ENCODE results near the gene KLHL40. TPM values are rescaled to one million over a fixed set of nuclear protein-coding genes. Genes with fewer than 3 reads are reported as not detected.

The KLHL40 gene
- total and polyA plus RNA-seq, 5 donors from 2014 or later, result not detected

DNA sequence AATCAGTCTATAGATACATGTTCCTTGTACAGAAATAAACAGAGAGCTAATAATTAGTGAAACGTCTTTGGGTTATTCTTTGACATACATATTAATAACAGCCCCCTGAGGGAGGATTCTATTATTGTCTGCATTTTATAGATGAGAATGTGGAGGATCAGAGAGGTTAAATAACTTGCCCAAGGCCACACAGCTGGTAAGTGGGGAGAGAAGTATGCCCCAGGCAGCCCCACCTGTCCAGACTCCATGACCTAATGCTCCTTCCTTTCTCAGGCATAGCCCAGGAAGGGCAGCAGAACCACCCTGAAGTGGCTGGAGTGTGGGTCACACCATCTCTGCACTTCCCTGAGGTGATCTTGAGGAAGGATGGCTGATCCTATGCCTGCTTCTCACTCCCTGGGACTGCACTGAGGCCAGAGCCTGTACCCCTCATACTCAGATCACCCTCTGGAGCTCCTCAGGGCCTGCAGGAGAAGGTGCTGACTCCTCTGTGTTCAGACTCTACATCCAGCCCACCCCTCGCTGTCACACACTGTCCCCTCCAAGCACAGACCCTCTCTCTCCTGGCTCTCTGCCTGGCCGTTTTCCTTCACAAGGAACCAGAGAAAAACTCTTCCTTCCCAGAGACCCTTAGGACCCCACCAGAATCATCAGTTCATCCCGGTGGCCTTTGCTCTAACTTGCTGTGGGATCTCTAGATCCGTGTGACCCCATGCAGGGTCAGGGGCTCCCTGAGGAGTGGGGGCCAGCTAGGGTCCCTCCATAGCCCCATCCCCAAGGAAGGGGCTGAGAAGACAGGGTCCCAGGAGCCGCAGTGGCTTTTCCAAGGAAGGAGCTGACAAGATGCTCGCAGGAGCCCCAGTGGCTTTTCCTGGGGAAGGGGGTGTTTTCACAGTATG is 21.6 kb downstream of the KLHL40 start:
- Histone ChIP-seq H3K9me3 (ENCODE audit: control insufficient read depth in 2 of 2, low read length in 2 of 2) (no peaks in the 10 kb centered on the region), H3K27me3 (ENCODE audit: control insufficient read depth, insufficient read depth, low read length) (no peaks in the 10 kb centered on the region), H3K4me3 (ENCODE audit: low read depth, low read length) (no peak overlapping the region), H3K27ac (ENCODE audit: insufficient read depth, low read length, poor library complexity, severe bottlenecking) (no peak overlapping the region), H3K4me1 (ENCODE audit: control insufficient read depth, insufficient read depth, low read length, poor library complexity, severe bottlenecking) (no peaks in the 10 kb centered on the region), H3K36me3 (ENCODE audit: control insufficient read depth, insufficient read depth, low read length) (no peaks in the 10 kb centered on the region)
- no peak overlapping the region for H3K27ac Mint-ChIP-seq
- no peaks in the 10 kb centered on the region for H3K36me3 Mint-ChIP-seq
- H3K4me3 Mint-ChIP-seq, result no peak overlapping the region
- DNase-seq, result no peak
- H3K4me1 Mint-ChIP-seq, result peaks cover 0 to 3% (median 0%) of the 10 kb centered on the region in 4 donors
- ATAC-seq (ENCODE audit: low read depth in 2 of 2), result no peak
- peaks cover 4% of the 10 kb centered on the region for H3K27me3 Mint-ChIP-seq
- no peaks in the 10 kb centered on the region for H3K9me3 Mint-ChIP-seq

- no peaks in the 10 kb centered on the region for H3K27me3 ChIP-seq (ENCODE audit: control insufficient read depth, insufficient read depth, low read length)
- no peaks in the 10 kb centered on the region for H3K36me3 ChIP-seq (ENCODE audit: control insufficient read depth, insufficient read depth, low read length)
- no peaks in the 10 kb centered on the region for H3K9me3 ChIP-seq (ENCODE audit: control insufficient read depth in 2 of 2, low read length in 2 of 2)
- no peak for ATAC-seq (ENCODE audit: low read depth in 2 of 2)
- H3K4me1 ChIP-seq (ENCODE audit: control insufficient read depth, insufficient read depth, low read length, poor library complexity, severe bottlenecking), result no peaks in the 10 kb centered on the region
- no peaks in the 10 kb centered on the region for H3K9me3 Mint-ChIP-seq
- H3K27me3 Mint-ChIP-seq, result peaks cover 4% of the 10 kb centered on the region
- no peaks in the 10 kb centered on the region for H3K36me3 Mint-ChIP-seq
- no peak overlapping the region for H3K4me3 ChIP-seq (ENCODE audit: low read depth, low read length)
- no peak overlapping the region for H3K27ac ChIP-seq (ENCODE audit: insufficient read depth, low read length, poor library complexity, severe bottlenecking)
- no peak overlapping the region for H3K4me3 Mint-ChIP-seq
- DNase-seq, result no peak
- no peak overlapping the region for H3K27ac Mint-ChIP-seq
- peaks cover 0 to 3% (median 0%) of the 10 kb centered on the region in 4 donors for H3K4me1 Mint-ChIP-seq
These were observed 22.5 kb downstream of the KLHL40 start for GRCh38 chr3:42707620-42708355.

- no peak overlapping the region for H3K27ac ChIP-seq (ENCODE audit: insufficient read depth, low read length, poor library complexity, severe bottlenecking)
- Mint-ChIP-seq H3K9me3 (no peaks in the 10 kb centered on the region), H3K27ac (no peak overlapping the region), H3K27me3 (no peaks in the 10 kb centered on the region), H3K4me3 (no peak overlapping the region), H3K4me1 (peaks cover 0 to 3% (median 0%) of the 10 kb centered on the region in 4 donors), H3K36me3 (no peaks in the 10 kb centered on the region)
- H3K9me3 ChIP-seq (ENCODE audit: control insufficient read depth in 2 of 2, low read length in 2 of 2), result no peaks in the 10 kb centered on the region
- DNase-seq (no peak), ATAC-seq (ENCODE audit: low read depth in 2 of 2) (no peak)
- no peaks in the 10 kb centered on the region for H3K27me3 ChIP-seq (ENCODE audit: control insufficient read depth, insufficient read depth, low read length)
- H3K36me3 ChIP-seq (ENCODE audit: control insufficient read depth, insufficient read depth, low read length), result no peaks in the 10 kb centered on the region
- H3K4me3 ChIP-seq (ENCODE audit: low read depth, low read length), result no peak overlapping the region
- H3K4me1 ChIP-seq (ENCODE audit: control insufficient read depth, insufficient read depth, low read length, poor library complexity, severe bottlenecking), result no peaks in the 10 kb centered on the region
These were observed 23.3 kb downstream of the KLHL40 start for GRCh38 chr3:42708611-42709151.

DNA sequence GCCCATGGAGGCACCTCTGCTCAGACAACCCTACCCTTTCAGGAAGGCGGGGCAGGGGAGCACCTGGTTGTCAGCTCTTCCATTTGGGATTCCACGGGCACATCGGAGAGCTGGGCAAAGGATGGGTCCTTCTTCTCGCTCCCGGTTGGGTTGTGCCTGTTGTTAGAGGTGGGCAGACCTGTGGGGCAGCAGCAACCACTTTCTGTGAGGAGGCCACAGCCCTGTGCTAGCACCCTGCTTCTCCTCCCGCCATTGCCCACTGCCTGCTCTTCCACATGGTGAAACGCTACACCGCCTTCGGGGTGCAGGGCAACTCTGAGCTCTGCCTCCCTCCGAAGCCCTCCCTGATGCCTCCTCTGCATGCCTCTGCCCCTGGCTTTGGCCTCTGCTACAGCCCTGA is 24.3 kb downstream of the KLHL40 start:
- no peak for ATAC-seq (ENCODE audit: low read depth in 2 of 2)
- Mint-ChIP-seq H3K4me1 (peaks cover 0 to 3% (median 0%) of the 10 kb centered on the region in 4 donors), H3K27me3 (no peaks in the 10 kb centered on the region), H3K9me3 (no peaks in the 10 kb centered on the region), H3K4me3 (no peak overlapping the region), H3K27ac (no peak overlapping the region), H3K36me3 (no peaks in the 10 kb centered on the region)
- DNase-seq, result no peak
- no peaks in the 10 kb centered on the region for H3K36me3 ChIP-seq (ENCODE audit: control insufficient read depth, insufficient read depth, low read length)
- H3K27ac ChIP-seq (ENCODE audit: insufficient read depth, low read length, poor library complexity, severe bottlenecking), result no peak overlapping the region
- no peaks in the 10 kb centered on the region for H3K4me1 ChIP-seq (ENCODE audit: control insufficient read depth, insufficient read depth, low read length, poor library complexity, severe bottlenecking)
- H3K27me3 ChIP-seq (ENCODE audit: control insufficient read depth, insufficient read depth, low read length), result no peaks in the 10 kb centered on the region
- no peaks in the 10 kb centered on the region for H3K9me3 ChIP-seq (ENCODE audit: control insufficient read depth in 2 of 2, low read length in 2 of 2)
- no peak overlapping the region for H3K4me3 ChIP-seq (ENCODE audit: low read depth, low read length)

DNA sequence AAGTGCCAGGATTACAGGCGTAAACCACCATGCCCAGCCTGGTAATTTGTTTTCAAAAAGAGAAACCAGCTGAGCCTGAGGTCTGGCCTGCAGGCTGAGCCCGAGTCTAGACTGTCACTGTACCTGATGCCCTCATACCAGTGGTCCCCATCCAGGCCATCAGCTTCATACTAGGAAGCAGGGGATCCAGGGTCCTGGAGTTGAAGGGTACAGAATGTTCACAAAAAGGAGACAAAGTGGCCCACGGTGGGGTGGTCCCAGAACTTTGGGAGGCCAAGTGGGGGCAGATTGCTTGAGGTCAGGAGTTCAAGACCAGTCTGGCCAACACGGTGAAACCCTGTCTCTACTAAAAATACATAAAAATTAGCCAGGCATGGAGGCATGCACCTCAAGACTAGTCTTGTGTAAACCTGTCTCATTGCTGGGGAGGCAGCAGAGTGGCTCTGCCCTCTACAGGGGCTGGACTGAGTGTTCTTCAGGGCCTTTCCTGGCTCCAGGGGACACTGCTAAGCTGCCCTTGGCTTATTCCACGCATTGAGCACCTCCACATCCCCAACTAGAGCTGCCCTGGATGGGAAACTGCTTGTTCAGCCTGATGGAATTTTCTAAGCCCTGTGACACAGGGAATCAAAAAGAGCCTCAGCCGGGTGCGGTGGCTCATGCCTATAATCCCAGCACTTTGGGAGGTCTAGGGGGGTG is 25.1 kb downstream of the KLHL40 start:
- ATAC-seq (ENCODE audit: low read depth in 2 of 2) (no peak), DNase-seq (no peak)
- Mint-ChIP-seq H3K27ac (no peak overlapping the region), H3K27me3 (no peaks in the 10 kb centered on the region), H3K4me1 (no peaks in the 10 kb centered on the region), H3K4me3 (no peak overlapping the region), H3K9me3 (no peaks in the 10 kb centered on the region), H3K36me3 (no peaks in the 10 kb centered on the region)
- H3K4me1 ChIP-seq (ENCODE audit: control insufficient read depth, insufficient read depth, low read length, poor library complexity, severe bottlenecking), result no peaks in the 10 kb centered on the region
- H3K36me3 ChIP-seq (ENCODE audit: control insufficient read depth, insufficient read depth, low read length), result no peaks in the 10 kb centered on the region
- H3K27ac ChIP-seq (ENCODE audit: insufficient read depth, low read length, poor library complexity, severe bottlenecking), result no peak overlapping the region
- no peaks in the 10 kb centered on the region for H3K27me3 ChIP-seq (ENCODE audit: control insufficient read depth, insufficient read depth, low read length)
- H3K4me3 ChIP-seq (ENCODE audit: low read depth, low read length), result no peak overlapping the region
- no peaks in the 10 kb centered on the region for H3K9me3 ChIP-seq (ENCODE audit: control insufficient read depth in 2 of 2, low read length in 2 of 2)

DNA sequence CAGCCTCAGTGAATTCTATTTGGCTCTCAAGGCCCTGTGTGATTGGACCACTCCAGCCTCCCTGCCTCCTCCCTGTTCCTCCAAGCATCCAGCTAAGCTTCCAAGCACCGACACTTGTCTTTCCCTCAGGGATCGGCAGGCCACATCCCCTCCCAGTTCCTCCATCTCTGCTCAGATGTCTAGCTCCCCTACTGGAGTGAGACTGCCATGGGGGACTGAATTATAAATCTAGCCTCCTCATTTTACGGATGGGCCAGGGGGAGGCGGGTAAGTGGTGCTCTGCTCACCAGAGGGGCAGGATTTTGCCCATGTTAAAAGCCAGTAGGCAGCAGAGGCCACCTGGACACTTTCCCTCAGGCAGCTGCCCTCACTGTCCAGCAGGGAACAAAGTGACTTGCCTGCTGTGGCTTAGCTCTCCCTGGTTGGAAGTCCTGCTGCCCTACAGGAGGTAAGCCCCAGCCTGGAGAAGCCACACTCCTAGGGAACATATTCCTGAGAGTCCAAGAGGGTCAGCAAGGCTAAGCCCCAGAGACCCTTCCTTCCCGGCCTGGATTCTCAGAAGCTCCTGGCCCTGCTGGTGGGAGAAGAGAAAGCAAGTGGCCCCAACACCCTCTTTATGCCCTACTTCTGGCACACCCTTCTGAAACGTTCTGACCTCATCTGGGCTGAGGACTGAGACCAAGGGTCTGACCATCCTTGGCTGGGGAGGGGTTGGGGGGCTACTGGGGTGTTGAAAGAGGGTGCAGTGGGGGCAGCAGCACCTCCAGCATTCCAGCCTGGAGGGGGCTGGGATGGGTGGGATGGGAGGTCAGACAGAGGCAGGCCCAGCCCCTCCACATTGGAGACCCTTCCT is 26.4 kb downstream of the KLHL40 start:
- Mint-ChIP-seq H3K4me1 (no peaks in the 10 kb centered on the region), H3K36me3 (no peaks in the 10 kb centered on the region), H3K9me3 (no peaks in the 10 kb centered on the region), H3K4me3 (no peak overlapping the region), H3K27ac (no peak overlapping the region), H3K27me3 (no peaks in the 10 kb centered on the region)
- H3K36me3 ChIP-seq (ENCODE audit: control insufficient read depth, insufficient read depth, low read length), result no peaks in the 10 kb centered on the region
- ATAC-seq (ENCODE audit: low read depth in 2 of 2) (no peak), DNase-seq (no peak)
- H3K4me1 ChIP-seq (ENCODE audit: control insufficient read depth, insufficient read depth, low read length, poor library complexity, severe bottlenecking), result no peaks in the 10 kb centered on the region
- no peak overlapping the region for H3K4me3 ChIP-seq (ENCODE audit: low read depth, low read length)
- no peaks in the 10 kb centered on the region for H3K27me3 ChIP-seq (ENCODE audit: control insufficient read depth, insufficient read depth, low read length)
- no peak overlapping the region for H3K27ac ChIP-seq (ENCODE audit: insufficient read depth, low read length, poor library complexity, severe bottlenecking)
- H3K9me3 ChIP-seq (ENCODE audit: control insufficient read depth in 2 of 2, low read length in 2 of 2), result no peaks in the 10 kb centered on the region

GRCh38 chr3:42712344-42712648 is 27.0 kb downstream of the KLHL40 start:
- H3K36me3 ChIP-seq (ENCODE audit: control insufficient read depth, insufficient read depth, low read length), result no peaks in the 10 kb centered on the region
- no peak for ATAC-seq (ENCODE audit: low read depth in 2 of 2)
- no peak overlapping the region for H3K27ac ChIP-seq (ENCODE audit: insufficient read depth, low read length, poor library complexity, severe bottlenecking)
- no peak overlapping the region for H3K4me3 Mint-ChIP-seq
- no peaks in the 10 kb centered on the region for H3K4me1 Mint-ChIP-seq
- H3K36me3 Mint-ChIP-seq, result no peaks in the 10 kb centered on the region
- no peaks in the 10 kb centered on the region for H3K9me3 ChIP-seq (ENCODE audit: control insufficient read depth in 2 of 2, low read length in 2 of 2)
- no peaks in the 10 kb centered on the region for H3K4me1 ChIP-seq (ENCODE audit: control insufficient read depth, insufficient read depth, low read length, poor library complexity, severe bottlenecking)
- H3K4me3 ChIP-seq (ENCODE audit: low read depth, low read length), result no peak overlapping the region
- no peaks in the 10 kb centered on the region for H3K27me3 ChIP-seq (ENCODE audit: control insufficient read depth, insufficient read depth, low read length)
- H3K9me3 Mint-ChIP-seq, result peaks cover 0 to under 1% (median 0%) of the 10 kb centered on the region in 7 donors
- DNase-seq, result no peak
- H3K27me3 Mint-ChIP-seq, result no peaks in the 10 kb centered on the region
- H3K27ac Mint-ChIP-seq, result no peak overlapping the region

Data from CD4-positive, CD25-positive, alpha-beta regulatory T cell (primary cell).